Tibial artery (tissue), 4 donors: ENCODE results near the gene OR7D2.

ENCODE experiments used
- DNase-seq, 2 donors: peaks; one replicate each; pipeline ENCODE4 v3.0.0-alpha.2; 2019
- H3K27ac ChIP-seq, 2 donors: fragments of 200-600 bp; sonication (generic) in 1 of 2; 1 replicate in 1 of 2; 2 replicates in 1 of 2; pipeline ENCODE4 v1.5.1; 2018 to 2019; ENCODE audit warnings: mild to moderate bottlenecking in 1 of 2
- H3K27me3 ChIP-seq, 2 donors: fragments of 200-600 bp; sonication (generic) in 1 of 2; one replicate each; pipeline versions ENCODE4 v1.5.1 to v1.6.0; 2016 to 2019
- H3K36me3 ChIP-seq, 3 donors: fragments of 200-600 bp; sonication (generic) in 2 of 3; one replicate each; pipeline ENCODE4 v1.5.1; 2016 to 2019; ENCODE audit warnings: mild to moderate bottlenecking in 2 of 3
- H3K4me1 ChIP-seq, 4 donors: fragments of 200-600 bp; sonication (generic) in 2 of 4; 1 replicate in 3 of 4; 2 replicates in 1 of 4; pipeline ENCODE4 v1.5.1; 2016 to 2019
- H3K4me3 ChIP-seq, 2 donors: fragments of 200-600 bp; sonication (generic) in 1 of 2; 1 replicate in 1 of 2; 2 replicates in 1 of 2; pipeline ENCODE4 v1.5.1; 2018 to 2019; ENCODE audit warnings: mild to moderate bottlenecking in 2 of 2
- H3K9me3 ChIP-seq, 3 donors: fragments of 200-600 bp; sonication (generic) in 1 of 3; one replicate each; pipeline ENCODE4 v1.5.1; 2016 to 2019
- intact Hi-C: fragments of 100-400 bp; cut with DNase I; formaldehyde crosslinking; loops from one replicate; pipeline ENCODE4 v1.15.0; 2023; ENCODE audit warnings: low total_unique reads
- TF ChIP-seq, protein P1 (sequence below), 2 experiments: fragments of 200-600 bp in 1 of 2; fragments of 450-650 bp in 1 of 2; IDR thresholded peaks; one replicate each; pipeline ENCODE4 v1.5.1; 2017 to 2019; ENCODE audit warnings: antibody characterized with exemption in 2 of 2, mild to moderate bottlenecking in 1 of 2, moderate library complexity in 1 of 2

The OR7D2 gene

GRCh38 chr19:9205501-9206113, 26.8 kb downstream of the OR7D2 start:
- DNase-seq = peak; percentile 63 to 81
- Histone ChIP-seq H3K36me3 (no peaks in the 10 kb centered on the region), H3K9me3 (no peaks in the 10 kb centered on the region), H3K4me1 (peaks cover 0 to 4% (median 0%) of the 10 kb centered on the region in 4 donors), H3K27ac (no peak overlapping the region), H3K27me3 (peaks cover 0 to 3% of the 10 kb centered on the region in 2 donors), H3K4me3 (peak overlapping the region; percentile 32 to 36)
- intact Hi-C loops = loop anchor here (10.0 kb wide), 1 partner anchor 599 kb away; no protein-coding TSS in a partner anchor
- TF ChIP-seq, protein P1, sequence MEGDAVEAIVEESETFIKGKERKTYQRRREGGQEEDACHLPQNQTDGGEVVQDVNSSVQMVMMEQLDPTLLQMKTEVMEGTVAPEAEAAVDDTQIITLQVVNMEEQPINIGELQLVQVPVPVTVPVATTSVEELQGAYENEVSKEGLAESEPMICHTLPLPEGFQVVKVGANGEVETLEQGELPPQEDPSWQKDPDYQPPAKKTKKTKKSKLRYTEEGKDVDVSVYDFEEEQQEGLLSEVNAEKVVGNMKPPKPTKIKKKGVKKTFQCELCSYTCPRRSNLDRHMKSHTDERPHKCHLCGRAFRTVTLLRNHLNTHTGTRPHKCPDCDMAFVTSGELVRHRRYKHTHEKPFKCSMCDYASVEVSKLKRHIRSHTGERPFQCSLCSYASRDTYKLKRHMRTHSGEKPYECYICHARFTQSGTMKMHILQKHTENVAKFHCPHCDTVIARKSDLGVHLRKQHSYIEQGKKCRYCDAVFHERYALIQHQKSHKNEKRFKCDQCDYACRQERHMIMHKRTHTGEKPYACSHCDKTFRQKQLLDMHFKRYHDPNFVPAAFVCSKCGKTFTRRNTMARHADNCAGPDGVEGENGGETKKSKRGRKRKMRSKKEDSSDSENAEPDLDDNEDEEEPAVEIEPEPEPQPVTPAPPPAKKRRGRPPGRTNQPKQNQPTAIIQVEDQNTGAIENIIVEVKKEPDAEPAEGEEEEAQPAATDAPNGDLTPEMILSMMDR (IDR thresholded peaks at IDR 0.05) = peak; percentile 82 to 92

DNA sequence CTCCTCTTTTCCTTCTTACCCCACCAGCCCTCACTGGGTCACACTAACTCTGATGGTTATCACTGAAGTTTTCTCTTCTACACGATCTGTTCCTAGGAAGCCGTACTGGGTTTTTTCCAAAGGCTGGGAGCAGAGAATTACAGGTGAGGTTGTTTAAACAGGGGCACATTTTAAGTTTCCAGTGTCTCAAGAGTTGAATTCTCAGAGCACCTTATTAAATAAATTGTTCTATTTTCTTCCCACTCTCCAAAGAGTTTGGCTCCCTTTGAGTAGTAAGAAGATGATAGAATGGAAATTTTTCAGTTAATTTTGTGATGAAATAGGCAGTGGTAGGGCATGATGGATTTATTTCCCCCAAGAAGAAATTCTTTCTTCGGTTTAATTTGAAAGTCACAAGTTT, 40.7 kb downstream of the OR7D2 start, which contains the start of gene OR7D4:
OR7D4 (minus strand) TSS at position 101 of the 400 bp plus-strand sequence. CDS start 4,752 bp downstream, outside the sequence.
- no peaks in the 10 kb centered on the region for H3K9me3 ChIP-seq
- no peak for DNase-seq
- H3K4me1 ChIP-seq = no peaks in the 10 kb centered on the region
- peaks cover 0 to under 1% of the 10 kb centered on the region in 2 donors for H3K27me3 ChIP-seq
- intact Hi-C loops = no loop called here
- no peaks in the 10 kb centered on the region for H3K36me3 ChIP-seq
- TF ChIP-seq, protein P1 (IDR thresholded peaks at IDR 0.05) = no peak
- no peak within 1 kb of the TSS for H3K4me3 ChIP-seq
- H3K27ac ChIP-seq = no peak within 1 kb of the TSS
